HG03135 (cell line): ENCODE measurements around the gene KLHL4.
"Not testable (repeated sequence)": the region's sequence is repeated elsewhere in the genome, so short reads cannot be mapped to it uniquely, and the experiment has no call there.

Experiments used
- ATAC-seq: cut with Tn5 transposase; IDR thresholded peaks from one replicate; pipeline ENCODE4 v1.9.1; 2021; ENCODE audit warnings: mild to moderate bottlenecking, moderate library complexity; ENCODE audit not compliant: unreplicated experiment

KLHL4 gene, protein sequence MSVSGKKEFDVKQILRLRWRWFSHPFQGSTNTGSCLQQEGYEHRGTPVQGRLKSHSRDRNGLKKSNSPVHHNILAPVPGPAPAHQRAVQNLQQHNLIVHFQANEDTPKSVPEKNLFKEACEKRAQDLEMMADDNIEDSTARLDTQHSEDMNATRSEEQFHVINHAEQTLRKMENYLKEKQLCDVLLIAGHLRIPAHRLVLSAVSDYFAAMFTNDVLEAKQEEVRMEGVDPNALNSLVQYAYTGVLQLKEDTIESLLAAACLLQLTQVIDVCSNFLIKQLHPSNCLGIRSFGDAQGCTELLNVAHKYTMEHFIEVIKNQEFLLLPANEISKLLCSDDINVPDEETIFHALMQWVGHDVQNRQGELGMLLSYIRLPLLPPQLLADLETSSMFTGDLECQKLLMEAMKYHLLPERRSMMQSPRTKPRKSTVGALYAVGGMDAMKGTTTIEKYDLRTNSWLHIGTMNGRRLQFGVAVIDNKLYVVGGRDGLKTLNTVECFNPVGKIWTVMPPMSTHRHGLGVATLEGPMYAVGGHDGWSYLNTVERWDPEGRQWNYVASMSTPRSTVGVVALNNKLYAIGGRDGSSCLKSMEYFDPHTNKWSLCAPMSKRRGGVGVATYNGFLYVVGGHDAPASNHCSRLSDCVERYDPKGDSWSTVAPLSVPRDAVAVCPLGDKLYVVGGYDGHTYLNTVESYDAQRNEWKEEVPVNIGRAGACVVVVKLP

DNA sequence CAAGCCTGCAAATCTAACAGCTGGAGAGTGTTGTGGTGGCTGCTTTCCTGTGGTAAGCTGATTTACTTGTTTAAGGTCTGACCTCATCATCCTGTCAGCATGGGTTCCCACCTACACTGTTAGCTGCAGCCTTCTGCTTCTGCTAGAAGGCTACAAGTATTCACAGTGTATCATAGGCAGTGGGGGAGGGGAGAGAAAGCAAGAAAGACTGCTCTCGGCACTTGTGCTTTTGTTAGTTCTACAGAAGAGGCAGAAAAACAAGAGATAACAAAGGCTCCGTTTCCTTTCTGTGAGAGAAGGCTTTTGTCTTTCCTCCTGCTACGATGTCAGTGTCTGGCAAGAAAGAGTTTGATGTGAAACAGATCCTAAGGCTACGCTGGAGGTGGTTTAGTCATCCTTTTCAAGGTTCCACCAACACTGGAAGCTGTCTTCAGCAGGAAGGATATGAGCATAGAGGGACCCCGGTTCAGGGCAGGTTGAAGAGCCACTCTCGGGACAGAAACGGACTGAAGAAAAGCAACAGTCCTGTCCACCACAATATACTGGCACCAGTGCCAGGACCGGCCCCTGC, at the start of gene KLHL4:
Gene KLHL4, plus strand, starts transcription at position 232 of the 571 bp plus-strand sequence. Its CDS starts 92 bp downstream, at position 324.
- no peak for ATAC-seq

DNA sequence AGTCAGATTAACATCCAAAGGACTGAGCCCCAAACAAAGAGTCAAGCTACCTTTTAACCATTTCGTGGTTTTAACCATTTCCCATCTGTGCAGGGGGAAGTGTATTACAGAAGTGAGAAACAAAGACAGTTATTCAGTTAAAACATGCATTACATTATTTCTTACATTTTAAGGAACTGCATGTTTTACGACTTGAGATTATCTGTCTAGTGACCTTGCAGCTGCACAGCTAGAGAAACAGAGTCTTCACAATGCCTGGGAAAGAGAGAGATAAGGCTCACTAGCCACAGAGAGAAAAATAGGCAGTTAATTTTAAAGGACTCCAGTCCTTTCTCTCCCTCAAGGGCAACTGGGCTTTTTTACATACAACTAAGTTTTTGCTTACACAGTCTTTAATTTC, 48.7 kb upstream of the KLHL4 start:
- no peak for ATAC-seq

DNA sequence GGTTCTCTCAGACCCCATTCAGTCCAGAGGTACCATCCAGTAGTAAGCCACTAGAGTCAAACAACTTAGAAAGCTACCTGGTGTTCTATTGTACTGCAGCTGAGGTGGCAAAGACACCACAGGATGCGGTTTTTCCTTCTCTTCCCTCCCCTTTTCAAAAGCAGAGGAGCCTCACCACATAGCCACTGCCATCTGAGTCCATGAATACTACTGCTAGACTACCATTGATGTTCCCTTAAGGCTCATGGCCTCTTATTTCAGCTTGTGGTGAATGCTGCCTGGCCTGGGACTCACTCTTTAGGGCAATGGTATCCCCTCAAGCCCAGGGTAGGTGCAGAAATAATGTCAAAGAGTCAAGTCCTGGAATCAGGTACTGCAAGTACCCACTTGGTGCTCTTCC, 41.8 kb upstream of the KLHL4 start:
- no peak for ATAC-seq

DNA sequence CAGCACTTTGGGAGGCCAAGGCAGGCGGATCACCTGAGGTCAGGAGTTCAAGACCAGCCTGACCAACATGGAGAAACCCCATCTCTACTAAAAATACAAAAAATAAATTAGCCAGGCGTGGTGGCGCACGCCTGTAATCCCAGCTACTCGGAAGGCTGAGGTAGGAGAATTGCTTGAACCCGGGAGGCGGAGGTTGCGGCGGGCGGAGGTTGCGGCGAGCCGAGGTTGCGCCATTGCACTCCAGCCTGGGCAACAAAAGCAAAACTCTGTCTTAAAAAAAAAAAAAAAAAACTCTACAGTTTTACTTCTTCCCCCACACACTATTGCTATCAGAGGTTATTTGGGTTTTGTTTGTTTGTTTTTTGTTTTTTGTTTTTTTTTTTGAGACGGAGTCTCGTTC, 38.9 kb upstream of the KLHL4 start:
- not testable (repeated sequence) for ATAC-seq

DNA sequence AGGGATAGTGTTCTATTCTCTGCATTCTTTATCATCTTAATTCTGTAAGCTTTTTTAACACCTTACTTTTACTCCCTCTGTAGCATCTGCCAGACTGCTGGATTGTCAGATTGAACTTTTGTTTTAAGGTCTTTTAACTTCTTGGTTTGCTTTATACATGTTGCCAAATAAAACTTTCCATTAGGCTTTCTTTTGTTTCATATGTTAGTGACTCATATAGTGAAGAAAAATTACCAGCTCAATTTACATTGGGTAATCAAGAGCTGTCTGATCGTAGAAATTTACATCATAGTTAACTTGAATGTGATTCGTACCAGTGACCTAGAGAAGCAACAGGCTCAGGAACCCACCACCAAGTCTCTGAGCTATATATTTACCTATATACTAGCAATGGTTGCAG, 28.5 kb upstream of the KLHL4 start:
- ATAC-seq, result no peak

DNA sequence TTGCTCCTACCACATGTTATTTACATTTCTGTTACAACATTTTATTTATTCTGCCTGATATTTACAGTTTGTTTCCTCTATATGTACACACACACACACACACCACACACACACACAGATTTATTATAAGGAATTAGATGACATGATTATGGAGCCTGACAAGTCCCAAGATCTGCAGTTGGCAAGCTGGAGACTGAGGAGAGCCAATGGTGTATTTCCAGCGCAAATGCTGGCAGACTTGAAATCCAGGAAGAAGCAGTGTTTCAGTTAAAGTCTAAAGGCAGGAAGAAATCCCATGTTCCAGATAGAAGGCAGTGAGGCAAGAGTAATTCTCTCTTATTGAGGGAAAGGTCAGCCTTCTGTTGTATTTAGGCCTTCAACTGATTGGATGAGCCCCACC, 1.8 kb upstream of the KLHL4 start:
- no peak for ATAC-seq

DNA sequence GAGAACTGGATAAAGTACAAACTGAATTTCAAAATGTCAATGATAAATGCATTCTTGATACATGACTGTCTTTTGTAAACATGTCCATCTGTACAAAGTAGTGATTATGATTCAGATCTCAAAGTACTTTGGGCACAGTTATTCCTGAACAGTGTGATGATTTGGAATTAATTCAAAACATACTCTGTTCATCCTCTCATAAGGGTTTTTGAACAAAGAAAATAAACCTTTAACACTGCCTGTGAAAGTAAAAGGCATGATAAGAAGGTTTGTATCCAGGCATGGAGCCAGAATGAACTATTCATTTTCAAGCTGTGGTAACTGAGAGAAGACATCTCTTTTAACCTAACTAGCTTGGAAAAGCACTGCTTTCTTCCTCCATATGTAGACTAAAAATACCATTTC, 883 bp upstream of the KLHL4 start:
- ATAC-seq, result no peak

DNA sequence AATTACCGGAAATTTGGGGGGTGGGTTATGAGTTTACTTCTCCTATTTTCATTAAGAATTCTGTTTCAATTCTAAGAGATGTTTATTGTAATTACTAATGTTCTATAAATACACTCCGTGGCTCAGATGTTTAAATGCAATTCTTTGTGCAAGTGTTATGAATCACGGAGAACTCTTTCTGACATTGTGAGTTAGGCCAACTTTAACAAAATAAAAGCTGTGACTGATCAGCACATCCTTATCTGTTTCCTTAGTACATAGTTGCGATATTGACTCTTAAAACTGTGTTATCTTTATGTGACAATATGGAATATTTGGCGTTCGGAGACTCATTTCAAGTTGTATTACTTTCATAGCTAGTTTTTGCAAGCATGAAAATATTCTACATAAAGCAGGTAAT, 902 bp downstream of the KLHL4 start:
- no peak for ATAC-seq

DNA sequence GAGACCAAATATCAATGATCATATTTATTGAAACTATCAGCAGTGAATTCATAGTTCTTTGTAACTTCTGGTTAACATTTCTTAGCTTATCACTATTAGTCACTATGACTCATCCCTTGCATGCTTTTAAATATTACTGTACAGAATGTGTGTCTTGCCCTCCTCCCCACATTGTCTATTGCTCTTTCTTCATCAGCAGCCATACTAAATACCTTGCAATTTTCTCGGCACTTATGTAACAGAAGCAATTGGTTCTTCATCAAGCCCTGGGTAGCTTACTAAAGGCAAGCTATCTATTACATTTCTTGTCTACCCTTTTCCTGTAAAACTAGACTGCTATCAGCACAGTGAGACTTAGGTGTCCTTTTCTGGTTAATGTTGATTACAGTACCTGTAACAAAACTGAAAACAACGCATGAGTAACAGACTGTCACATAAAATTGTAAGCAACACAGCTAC, 8.2 kb downstream of the KLHL4 start:
- ATAC-seq, result no peak

DNA sequence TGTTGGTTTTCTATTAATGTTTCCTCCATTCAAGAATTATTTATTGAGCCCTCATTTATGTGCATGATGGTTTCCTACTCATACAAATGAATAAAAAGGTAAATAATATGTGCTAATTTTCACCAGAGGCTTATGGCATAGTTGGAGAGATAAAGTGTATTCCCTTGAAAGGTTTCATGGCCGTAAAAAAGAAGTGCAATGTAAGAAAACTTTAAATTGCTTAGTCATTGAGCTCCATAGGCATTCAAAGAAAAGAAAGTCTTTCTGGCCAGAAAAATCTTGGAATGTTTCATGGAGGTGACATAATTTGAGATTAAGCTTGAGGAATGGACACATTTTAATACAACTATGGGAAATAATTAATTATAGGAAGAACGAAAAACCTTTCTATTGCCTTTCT, 8.7 kb downstream of the KLHL4 start:
- ATAC-seq, result no peak

DNA sequence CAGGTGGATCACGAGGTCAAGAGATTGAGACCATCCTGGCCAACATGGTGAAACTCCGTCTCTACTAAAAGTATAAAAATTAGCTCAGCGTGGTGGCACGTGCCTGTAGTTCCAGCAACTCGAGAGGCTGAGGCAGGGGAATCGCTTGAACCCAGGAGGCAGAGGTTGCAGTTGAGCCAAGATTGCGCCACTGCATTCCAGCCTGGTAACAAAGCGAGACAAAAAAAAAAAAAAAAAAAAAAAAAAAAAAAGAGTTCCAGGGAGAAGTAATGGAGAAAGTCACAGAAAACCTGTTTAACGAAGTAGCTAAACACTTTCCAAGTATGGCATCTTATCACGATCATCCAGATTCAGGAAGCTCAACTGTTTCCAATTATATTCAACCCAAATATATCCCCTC, 10.9 kb downstream of the KLHL4 start:
- no peak for ATAC-seq

DNA sequence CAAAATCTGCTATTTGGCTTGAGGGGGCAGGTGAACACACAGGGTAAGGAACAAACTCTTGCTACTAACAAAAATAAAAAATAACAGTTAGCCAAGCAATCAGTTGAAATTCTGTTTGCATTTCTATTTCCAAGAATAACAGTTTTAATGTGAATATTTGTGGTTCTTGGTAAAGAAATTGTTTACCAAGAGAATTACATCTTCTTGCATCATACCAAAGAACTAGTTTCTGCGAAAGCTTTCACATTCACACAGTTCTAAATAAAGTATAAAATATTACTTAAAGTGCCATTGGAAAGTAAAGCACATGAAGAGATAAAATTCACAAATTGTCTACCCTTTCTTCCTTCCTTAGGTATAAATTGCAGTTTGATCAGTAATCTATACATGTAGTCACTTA, 54.4 kb downstream of the KLHL4 start:
- no peak for ATAC-seq

DNA sequence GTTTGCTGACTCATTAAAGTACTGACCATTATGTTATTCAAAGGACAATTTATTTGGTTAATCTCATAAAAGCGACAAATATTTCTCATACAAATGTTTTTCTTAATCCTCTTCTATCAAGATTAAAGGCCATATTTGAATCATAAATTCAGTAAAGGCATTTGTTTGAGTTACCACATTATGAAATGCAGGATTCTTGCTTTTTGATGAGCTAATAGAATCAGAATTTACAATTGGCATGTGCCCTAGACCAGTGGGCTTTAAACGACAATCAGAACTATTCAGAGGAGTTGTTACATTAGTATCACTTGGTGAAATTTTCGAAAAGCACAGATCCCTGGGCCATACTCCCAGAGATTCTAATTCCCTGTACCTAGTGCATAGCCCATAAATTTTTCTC, 55.3 kb downstream of the KLHL4 start:
- ATAC-seq, result no peak

DNA sequence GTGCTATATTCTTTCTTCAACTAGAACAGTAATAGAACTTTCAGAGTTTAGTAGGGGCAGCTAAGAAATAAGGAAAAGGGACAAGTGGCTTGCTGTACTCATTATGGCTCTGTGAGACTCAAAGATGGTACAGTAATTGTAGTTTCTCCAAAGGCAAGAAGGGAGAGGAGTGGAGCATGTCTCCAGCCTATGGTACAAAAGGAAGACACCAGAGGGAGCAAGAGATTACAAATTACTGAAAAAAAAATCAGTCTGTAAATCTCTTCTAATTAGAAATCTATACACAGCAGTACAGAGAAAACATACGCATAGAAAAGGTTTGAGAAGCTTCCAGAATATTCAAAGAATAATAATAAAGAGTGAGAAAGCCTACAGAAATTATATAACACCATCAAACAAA, 61.4 kb downstream of the KLHL4 start:
- ATAC-seq, result no peak

DNA sequence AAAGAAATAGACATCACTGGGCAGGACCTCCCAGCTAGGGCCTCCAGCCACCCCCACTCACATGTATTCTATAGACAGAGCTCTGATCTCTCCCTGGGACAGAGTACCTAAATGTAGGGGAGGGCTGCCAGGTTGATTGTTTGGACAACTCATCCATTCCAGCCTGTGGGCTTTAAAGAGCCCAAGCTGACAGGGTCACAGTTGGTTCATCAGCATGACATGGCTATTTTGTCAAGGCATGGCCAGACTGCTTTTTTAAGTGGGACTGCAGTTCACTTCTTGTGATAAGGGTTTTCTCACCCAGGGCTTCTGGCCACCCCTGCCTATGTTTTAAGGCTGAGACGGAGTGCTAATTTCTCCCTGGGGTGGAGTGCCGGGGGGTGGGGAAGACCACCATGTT, 63.3 kb downstream of the KLHL4 start:
- ATAC-seq, result no peak

DNA sequence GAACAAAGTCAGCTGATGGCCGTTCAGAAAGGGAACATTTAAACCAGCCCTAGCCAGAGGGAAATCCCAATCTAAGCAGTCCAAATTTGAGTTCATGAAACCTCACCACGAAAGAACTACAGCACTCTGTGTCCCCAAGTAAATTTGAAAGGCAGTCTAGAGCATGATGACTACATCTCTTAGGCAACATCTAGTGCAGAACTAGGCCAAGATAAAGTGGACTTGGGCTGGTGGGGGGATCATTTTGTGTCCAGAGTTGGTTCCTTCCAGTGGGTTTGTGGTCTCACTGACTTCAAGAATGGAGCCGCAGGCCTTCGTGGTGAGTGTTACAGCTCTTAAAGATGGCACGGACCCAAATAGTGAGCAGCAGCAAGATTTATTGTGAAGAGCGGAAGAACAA, 64.9 kb downstream of the KLHL4 start:
- ATAC-seq, result no peak

DNA sequence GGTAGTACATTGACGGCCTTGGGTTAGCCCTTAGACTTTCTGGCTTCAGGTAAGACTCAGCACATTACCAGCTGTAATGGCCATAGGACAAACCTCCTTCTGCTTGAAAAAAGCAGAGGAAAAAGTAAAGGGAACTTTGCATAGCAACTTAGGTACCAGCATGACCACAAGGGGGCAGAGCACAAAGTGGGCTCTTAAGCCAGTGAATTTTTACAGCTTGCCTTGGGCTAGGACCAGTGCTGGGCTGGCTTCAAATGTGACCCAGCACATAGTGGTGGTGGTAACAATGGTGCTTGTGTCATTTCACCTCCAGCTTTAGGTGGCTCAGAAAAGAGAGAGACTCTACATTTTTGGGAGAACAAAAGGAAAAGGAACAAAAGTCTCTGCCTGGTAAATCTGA, 66.1 kb downstream of the KLHL4 start:
- ATAC-seq, result no peak

DNA sequence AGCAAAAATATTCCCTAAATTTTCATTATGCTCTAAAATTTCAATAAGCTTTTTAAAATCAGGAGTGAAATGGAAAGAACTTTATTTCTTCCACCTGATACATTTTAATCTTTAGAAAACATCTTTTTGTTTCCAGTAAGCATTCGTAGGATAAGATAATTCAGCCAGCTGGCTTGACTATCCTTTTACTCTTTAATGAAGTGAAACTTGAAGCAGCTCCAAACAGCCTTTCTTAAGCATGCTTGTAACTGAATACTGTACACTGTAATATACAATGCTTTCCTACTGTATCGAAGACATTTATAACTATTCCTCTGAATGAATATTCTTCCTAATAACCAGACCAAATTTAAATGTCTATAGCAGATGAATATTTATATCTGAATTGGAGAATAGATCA, 98.8 kb downstream of the KLHL4 start:
- no peak for ATAC-seq

DNA sequence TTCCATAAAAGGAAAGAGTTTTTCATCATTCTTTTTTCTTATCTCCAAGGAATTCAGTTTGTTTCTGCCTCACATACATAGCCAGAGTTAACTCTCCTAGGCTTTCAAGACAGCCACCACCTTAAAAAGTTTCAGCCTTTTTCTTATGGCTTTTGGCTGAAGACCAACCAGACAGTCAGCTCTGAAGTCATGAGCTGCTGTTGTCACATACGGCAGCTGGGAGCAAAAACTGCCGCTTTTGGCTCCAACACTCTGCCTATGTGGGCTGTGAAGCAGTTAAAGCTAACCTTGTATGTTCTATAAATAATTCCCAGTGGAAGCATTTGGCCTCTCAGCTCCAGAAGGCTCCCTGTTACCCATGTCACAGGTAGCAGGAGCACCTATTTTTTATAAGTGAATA, 104.1 kb downstream of the KLHL4 start:
- no peak for ATAC-seq

DNA sequence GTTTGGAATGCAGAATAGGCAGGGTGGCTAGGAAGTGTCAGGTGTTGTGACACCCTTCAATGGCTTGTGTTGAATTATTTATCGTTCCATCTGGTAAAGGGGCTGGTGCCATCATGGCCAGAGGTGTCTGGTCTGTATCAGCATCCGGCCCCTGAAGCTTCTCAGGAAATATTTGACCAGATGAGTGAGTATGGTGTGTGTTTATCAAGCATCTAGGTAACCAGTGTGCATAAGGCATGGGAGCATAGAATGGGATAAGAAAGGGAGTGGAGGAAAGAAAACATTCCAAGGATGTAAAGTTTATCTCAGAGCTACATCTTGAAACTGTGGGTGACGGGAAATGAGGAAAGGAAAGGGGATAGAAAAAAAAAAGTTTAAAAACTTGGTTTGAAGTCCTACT, 109.4 kb downstream of the KLHL4 start:
- ATAC-seq, result no peak

DNA sequence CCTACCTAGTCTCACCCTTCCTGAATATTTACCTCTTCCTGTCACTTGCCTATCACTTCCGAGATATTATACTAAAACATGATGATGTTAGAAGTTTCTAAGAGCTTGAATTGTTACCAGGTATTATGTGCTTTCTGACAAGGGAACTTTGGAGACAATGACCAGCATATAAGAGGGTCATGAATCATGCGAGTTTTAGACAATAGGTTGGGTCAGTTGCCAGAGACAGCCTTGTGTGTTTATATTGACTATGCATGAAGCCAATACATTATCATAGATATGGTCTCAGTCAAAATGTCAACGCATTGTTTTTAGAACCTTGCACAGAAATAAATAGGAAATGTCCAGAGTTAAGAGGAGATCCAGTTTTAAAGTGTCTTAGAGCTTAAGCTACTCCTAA, 116.8 kb downstream of the KLHL4 start:
- no peak for ATAC-seq

DNA sequence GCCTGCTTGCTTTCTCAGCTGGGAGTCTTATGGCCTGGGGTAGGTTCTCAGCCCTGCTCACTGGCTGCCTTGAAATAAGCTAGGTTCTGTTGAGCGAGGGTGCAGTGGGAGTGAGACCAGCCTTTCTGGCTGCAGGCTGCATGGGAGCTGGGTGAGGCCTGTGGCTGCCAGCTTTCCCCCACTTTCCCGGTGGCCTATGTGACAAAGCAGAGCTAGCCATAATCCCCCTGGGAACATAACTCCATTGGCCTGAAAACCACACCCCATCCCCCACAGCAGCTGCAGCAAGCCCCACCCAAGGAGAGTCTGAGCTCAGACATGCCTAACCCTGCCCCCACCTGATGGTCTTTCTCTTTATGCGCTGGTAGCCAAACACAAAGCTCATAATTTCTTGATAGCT, 118.9 kb downstream of the KLHL4 start:
- ATAC-seq, result no peak
